Aorta (tissue), 5 donors: ENCODE data around the gene MTMR1. TPM values are rescaled to one million over a fixed set of nuclear protein-coding genes. Genes with fewer than 3 reads are reported as not detected.
A peak's percentile ranks its signal among the peaks of the same experiment; 100 is the strongest.

Experiments used
- ATAC-seq: fragments of 200-7000 bp; cut with Tn5 transposase; one replicate; pipeline ENCODE4 v1.9.1; 2022; ENCODE audit warnings: moderate library complexity; ENCODE audit not compliant: low FRiP score
- DNase-seq, 2 donors: peaks; one replicate each; pipeline ENCODE4 v3.0.0-alpha.2; 2020
- H3K27ac ChIP-seq, 2 donors: one replicate each; pipeline ENCODE4 v1.5.1; 2013; ENCODE audit warnings: low read length in 2 of 2, mild to moderate bottlenecking in 2 of 2, moderate library complexity in 2 of 2, control low read depth in 1 of 2, inconsistent platforms in 1 of 2, low read depth in 1 of 2
- H3K27me3 ChIP-seq, 2 donors: one replicate each; pipeline ENCODE4 v1.6.1; 2013; ENCODE audit warnings: control low read depth in 1 of 2, low read length in 1 of 2, mild to moderate bottlenecking in 1 of 2, moderate library complexity in 1 of 2; ENCODE audit not compliant: insufficient read depth in 2 of 2, control insufficient read depth in 1 of 2
- H3K36me3 ChIP-seq, 2 donors: one replicate each; pipeline ENCODE4 v1.6.1; 2013; ENCODE audit warnings: control low read depth in 1 of 2, low read length in 1 of 2, mild to moderate bottlenecking in 1 of 2; ENCODE audit not compliant: insufficient read depth in 2 of 2, control insufficient read depth in 1 of 2
- H3K4me1 ChIP-seq, 2 donors: one replicate each; pipeline ENCODE4 v1.6.1; 2013; ENCODE audit warnings: low read length in 2 of 2, control low read depth in 1 of 2, mild to moderate bottlenecking in 1 of 2, moderate library complexity in 1 of 2; ENCODE audit not compliant: insufficient read depth in 2 of 2, control insufficient read depth in 1 of 2
- H3K4me3 ChIP-seq, 2 donors: one replicate each; pipeline ENCODE4 v1.5.1; 2013; ENCODE audit warnings: low read length in 2 of 2, control low read depth in 1 of 2, mild to moderate bottlenecking in 1 of 2
- H3K9me3 ChIP-seq: one replicate; pipeline ENCODE4 v1.6.1; 2013; ENCODE audit warnings: mild to moderate bottlenecking, low read length; ENCODE audit not compliant: control insufficient read depth
- WGBS, 2 donors: extraction: QIAGEN DNeasy Blood & Tissue Kit; methylation state at CpG; one replicate each; pipeline ENCODE4 v1.1.7; 2013; 5-methylcytosine and 5-hydroxymethylcytosine counted together
- intact Hi-C, 2 donors: fragments of 100-400 bp; cut with DNase I; formaldehyde crosslinking; loops; one replicate each; pipeline versions ENCODE4 v1.14.2 to v1.15.0; 2022
- polyA plus RNA-seq, 2 donors: library from polyadenylated mRNA; stranded (reverse); fragments of 200-250 nt; gene quantifications; one replicate each; pipeline ENCODE4 v1.2.3, GENCODE V29; 2013
- total RNA-seq, 2 donors: library from RNA; stranded (reverse); fragmentation: NEBNext Ultra II Directional; extraction: Animal tissue kit (Norgen Biotek cat#: 25700); gene quantifications; one replicate each; pipeline ENCODE4 v1.2.1, GENCODE V29; 2021
- donor health status: healthy with polysubstance abuse.
- donor health status: Bipolar disorder and iron deficiency.
- donor health status: DM: no; HTN: no; CAD: no.
- donor health status: DM: no; HTN: no; CAD: no.
- donor health status: DM: yes; HTN: yes; CAD: no.

Gene MTMR1
- total and polyA plus RNA-seq, 4 donors, result 10.2 to 24.2 (median 18.7) TPM

- Histone ChIP-seq H3K27ac (no peak overlapping the region), H3K27me3 (no peaks in the 10 kb centered on the region), H3K36me3 (peaks cover 0 to 3% of the 10 kb centered on the region in 2 donors), H3K9me3 (no peaks in the 10 kb centered on the region), H3K4me1 (no peaks in the 10 kb centered on the region), H3K4me3 (no peak overlapping the region)
- intact Hi-C loops, result no loop called here
- DNase-seq (no peak), ATAC-seq (no peak)
- WGBS, 2 donors, result 85 to 93% methylated on average over 2 of the region's 2 CpGs
Measured at GRCh38 chrX:150663073-150663472, 30.1 kb upstream of the MTMR1 start.

GRCh38 chrX:150664290-150664689, 28.9 kb upstream of the MTMR1 start:
- Histone ChIP-seq H3K4me3 (no peak overlapping the region), H3K4me1 (no peaks in the 10 kb centered on the region), H3K27me3 (no peaks in the 10 kb centered on the region), H3K27ac (no peak overlapping the region), H3K36me3 (peaks cover 0 to 3% of the 10 kb centered on the region in 2 donors), H3K9me3 (no peaks in the 10 kb centered on the region)
- DNase-seq (no peak), ATAC-seq (no peak)
- intact Hi-C loops, result no loop called here
- 6 to 10% methylated on average over 2 of the region's 2 CpGs for WGBS, 2 donors

- Histone ChIP-seq H3K9me3 (no peaks in the 10 kb centered on the region), H3K4me3 (no peak overlapping the region), H3K36me3 (no peaks in the 10 kb centered on the region), H3K27me3 (no peaks in the 10 kb centered on the region), H3K27ac (no peak overlapping the region), H3K4me1 (no peaks in the 10 kb centered on the region)
- intact Hi-C loops, result no loop called here
- WGBS, 2 donors, result 31 to 43% methylated on average over 2 of the region's 2 CpGs
- DNase-seq, result no peak
- ATAC-seq, result no peak
Measured at GRCh38 chrX:150676221-150676620, 17.0 kb upstream of the MTMR1 start.

GRCh38 chrX:150680974-150681373, 12.2 kb upstream of the MTMR1 start:
- Histone ChIP-seq H3K36me3 (no peaks in the 10 kb centered on the region), H3K4me3 (no peak overlapping the region), H3K27me3 (no peaks in the 10 kb centered on the region), H3K4me1 (no peaks in the 10 kb centered on the region), H3K27ac (no peak overlapping the region), H3K9me3 (no peaks in the 10 kb centered on the region)
- WGBS, 2 donors, result 44 to 50% methylated on average over 7 of the region's 7 CpGs
- DNase-seq, result no peak
- intact Hi-C loops, result loop anchor here in 1 of 2 donors (2.0 kb wide), 1 partner anchor 38 kb away; no protein-coding TSS in a partner anchor
- no peak for ATAC-seq

- Histone ChIP-seq H3K27ac (no peak overlapping the region), H3K36me3 (no peaks in the 10 kb centered on the region), H3K27me3 (no peaks in the 10 kb centered on the region), H3K9me3 (no peaks in the 10 kb centered on the region), H3K4me1 (no peaks in the 10 kb centered on the region), H3K4me3 (no peak overlapping the region)
- intact Hi-C loops, result loop anchor here in 1 of 2 donors (2.0 kb wide), 1 partner anchor 34 kb away; no protein-coding TSS in a partner anchor
- no peak for ATAC-seq
- DNase-seq, result no peak
- WGBS, 2 donors, result 65 to 74% methylated on average over 3 of the region's 3 CpGs
Measured at GRCh38 chrX:150683112-150683511, 10.1 kb upstream of the MTMR1 start.

- Histone ChIP-seq H3K27ac (no peak overlapping the region), H3K36me3 (no peaks in the 10 kb centered on the region), H3K4me3 (no peak overlapping the region), H3K9me3 (no peaks in the 10 kb centered on the region), H3K4me1 (no peaks in the 10 kb centered on the region), H3K27me3 (no peaks in the 10 kb centered on the region)
- no peak for DNase-seq
- WGBS, 2 donors, result 39 to 64% methylated on average over 7 of the region's 7 CpGs
- ATAC-seq, result no peak
- intact Hi-C loops, result loop anchor here in 1 of 2 donors (2.0 kb wide), 1 partner anchor 33 kb away; no protein-coding TSS in a partner anchor
Measured at GRCh38 chrX:150683536-150684146, 9.6 kb upstream of the MTMR1 start.

- no peaks in the 10 kb centered on the region for H3K36me3 ChIP-seq
- intact Hi-C loops, result no loop called here
- DNase-seq, result no peak
- ATAC-seq, result no peak
- no peak overlapping the region for H3K27ac ChIP-seq
- no peaks in the 10 kb centered on the region for H3K27me3 ChIP-seq
- H3K4me3 ChIP-seq, result no peak overlapping the region
- peaks cover 0 to 2% of the 10 kb centered on the region in 2 donors for H3K4me1 ChIP-seq
- 63 to 74% methylated on average over 5 of the region's 5 CpGs for WGBS, 2 donors
- no peaks in the 10 kb centered on the region for H3K9me3 ChIP-seq
Measured at GRCh38 chrX:150688911-150689451, 4.2 kb upstream of the MTMR1 start.

- intact Hi-C loops, result no loop called here
- peaks cover 0 to 5% of the 10 kb centered on the region in 2 donors for H3K4me1 ChIP-seq
- no peaks in the 10 kb centered on the region for H3K9me3 ChIP-seq
- ATAC-seq (no peak), DNase-seq (peak in 1 of 2 donors; percentile 77)
- no peak overlapping the region for H3K4me3 ChIP-seq
- H3K36me3 ChIP-seq, result no peaks in the 10 kb centered on the region
- no peaks in the 10 kb centered on the region for H3K27me3 ChIP-seq
- no peak overlapping the region for H3K27ac ChIP-seq
Measured at GRCh38 chrX:150690126-150690525, 3.1 kb upstream of the MTMR1 start.

GRCh38 chrX:150692296-150692695, 900 bp upstream of the MTMR1 start:
- WGBS, 2 donors, result 65 to 68% methylated on average over 5 of the region's 5 CpGs
- DNase-seq, result no peak
- Histone ChIP-seq H3K4me3 (peak overlapping the region in 1 of 2 donors; percentile 75), H3K36me3 (no peaks in the 10 kb centered on the region), H3K9me3 (no peaks in the 10 kb centered on the region), H3K27ac (no peak overlapping the region), H3K27me3 (no peaks in the 10 kb centered on the region), H3K4me1 (peaks cover 0 to 5% of the 10 kb centered on the region in 2 donors)
- ATAC-seq, result no peak
- intact Hi-C loops, result no loop called here
